ENCODE data around the gene L1CAM.

L1CAM gene

DNA sequence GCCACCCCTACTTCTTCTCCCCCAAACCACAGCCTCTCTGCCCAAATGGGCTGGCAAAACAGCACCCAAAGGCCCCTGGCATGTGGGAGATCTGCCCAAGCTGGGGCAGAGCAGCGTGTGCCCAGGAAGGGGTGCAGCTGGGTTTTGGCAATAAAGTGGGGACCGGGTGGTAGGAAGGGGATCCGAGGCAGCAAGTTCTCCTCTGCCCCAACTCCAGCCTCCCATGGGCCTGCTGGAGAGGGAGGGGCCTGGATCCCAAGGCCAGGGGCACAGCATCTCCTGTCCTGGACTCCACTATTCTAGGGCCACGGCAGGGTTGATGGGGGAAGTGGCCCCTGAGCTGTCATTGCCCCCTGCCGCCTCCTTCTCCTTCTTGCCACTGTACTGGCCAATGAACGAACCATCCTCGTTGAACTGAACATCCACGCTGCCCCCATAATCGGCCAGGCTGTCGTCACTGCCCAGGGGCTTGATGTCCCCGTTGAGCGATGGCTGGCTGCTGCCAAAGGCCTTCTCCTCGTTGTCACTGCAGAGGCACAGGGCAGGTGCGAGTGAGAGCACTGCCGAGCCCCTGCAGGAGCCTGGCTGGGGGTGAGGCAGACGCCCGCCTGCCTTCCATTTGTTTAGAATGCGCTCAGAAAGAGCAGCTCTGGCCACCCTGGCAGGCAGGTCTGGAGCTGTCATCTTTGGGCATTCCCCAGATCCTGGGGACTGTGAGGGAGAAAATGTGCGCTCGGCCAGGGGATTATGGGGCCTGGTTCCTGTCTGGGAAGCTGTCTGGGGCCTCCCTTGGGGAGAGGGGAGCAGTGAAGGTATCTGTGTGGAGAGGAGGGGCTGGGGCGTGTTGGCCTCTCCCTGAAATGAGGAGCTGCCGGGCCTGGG is 23.4 kb downstream of the L1CAM start:
- no peak for DNase-seq

GRCh38 chrX:153861733-153862310 is 24.2 kb downstream of the L1CAM start:
- DNase-seq: no peak

DNA sequence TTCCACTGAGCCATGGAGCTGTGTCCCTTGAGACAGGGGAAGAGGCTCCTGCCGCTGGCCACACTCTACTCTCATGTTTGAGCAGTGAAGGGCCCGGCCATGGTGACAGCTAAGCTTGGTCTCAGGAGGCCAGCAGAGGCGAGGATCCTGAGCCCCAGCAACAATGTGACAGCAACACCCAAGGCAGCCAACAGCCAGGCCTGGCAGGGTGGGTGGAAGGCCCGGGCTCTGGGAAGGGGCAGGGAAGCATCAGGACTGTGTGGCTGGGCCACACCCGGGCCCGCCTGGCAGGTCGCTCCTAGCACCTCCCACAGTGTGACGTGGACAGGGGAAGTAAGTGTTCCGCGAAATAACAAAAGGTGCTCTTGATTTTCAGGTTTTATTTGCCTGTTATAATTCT is 24.8 kb downstream of the L1CAM start:
- no peak for DNase-seq

DNA sequence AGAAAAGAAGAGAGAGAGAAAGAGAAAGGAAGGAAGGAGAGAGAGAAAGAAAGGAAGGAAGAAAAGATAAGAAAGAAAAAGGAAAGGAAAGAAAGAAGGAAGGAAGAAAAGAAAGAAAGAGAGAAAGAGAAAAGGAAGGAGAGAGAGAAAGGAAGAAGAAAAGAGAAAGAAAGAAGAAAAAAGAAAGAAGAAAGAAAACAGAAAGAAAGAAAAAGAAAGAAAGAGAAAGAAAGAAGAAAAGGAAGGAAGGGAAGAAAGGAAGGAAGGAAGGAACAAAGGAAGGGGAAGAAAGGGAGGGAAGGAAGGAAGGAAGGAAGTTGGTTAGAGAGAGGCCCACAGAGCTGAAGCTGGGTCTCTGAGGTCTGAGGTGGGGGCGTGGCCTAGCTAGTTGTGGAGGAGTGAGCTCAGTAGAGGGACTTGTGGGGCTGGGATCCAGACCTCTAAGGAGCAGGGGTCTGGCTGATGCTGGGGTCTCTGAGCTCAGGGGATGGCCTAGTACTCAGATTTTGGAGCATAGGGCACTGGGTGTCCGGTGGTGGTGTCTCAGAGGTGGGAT is 28.5 kb downstream of the L1CAM start:
- no peak for DNase-seq

GRCh38 chrX:153854702-153855101 is 31.3 kb downstream of the L1CAM start:
- no peak for DNase-seq

DNA sequence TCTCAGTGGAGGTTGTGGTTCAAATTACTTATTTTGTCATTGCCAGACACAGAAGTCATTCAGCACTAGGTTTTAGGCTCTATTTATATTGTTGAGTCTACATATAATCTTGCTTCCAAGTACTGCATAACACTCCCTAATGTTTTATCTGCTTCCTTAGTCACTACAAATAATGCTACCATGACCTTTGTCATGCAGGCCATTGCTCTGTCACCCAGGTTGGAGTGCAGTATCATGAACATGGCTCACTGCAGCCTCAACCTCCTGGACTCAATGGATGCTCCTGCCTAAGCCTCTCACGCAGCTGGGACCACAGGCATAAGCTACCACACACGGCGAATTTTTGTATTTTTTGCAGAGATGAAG is 32.1 kb downstream of the L1CAM start:
- DNase-seq: no peak

DNA sequence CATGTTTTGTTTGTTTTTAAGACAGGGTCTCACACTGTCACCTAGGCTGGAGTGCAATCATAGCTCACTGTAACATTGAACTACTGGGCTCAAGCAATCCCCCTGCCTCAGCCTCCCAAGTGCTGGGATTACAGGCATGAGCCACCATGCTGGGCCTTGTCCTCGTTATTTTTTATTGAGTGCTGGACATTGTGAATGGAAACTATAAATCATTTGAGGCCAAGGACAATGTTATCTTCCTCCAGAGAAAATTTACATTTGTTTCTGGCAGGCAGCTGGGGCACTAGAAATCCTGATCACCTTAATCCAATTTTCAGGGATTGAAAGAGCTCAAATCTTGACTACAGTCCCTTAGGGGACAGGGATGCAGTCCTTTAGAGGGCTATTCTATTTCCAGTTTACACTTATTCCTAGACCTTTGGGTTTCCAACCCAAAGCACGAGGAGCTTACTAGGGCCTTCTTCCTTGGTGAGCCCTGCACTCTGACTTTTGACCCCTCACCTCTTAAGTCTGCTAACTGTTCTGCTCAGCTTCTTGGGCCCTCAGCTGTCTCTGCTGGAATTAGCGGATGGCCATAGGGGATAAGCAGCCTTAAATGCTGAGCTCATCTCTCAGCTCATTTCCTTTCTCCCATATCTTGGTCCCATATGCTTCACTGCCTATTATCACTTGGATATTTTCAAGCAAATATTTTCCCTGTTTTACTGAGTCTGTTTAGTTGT is 32.6 kb downstream of the L1CAM start:
- no peak for DNase-seq

DNA sequence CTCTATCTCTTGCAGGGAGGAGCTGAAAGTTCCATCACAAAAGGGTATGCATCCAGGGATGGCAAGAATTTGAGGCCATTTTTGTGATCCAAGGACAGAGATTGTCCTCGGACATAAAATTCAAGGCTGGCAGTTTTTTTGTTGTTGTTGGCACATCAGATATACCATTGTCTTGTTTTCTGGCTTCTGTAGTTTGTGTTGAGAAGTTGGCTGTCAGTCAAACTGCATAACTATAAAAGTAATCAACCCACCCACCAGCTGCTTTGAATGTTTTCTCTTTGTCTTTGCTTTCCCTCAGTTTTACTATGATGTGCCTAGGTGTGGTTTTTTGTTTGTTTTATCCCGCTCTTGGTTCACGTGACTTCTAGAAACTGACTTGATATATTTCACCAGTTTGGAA is 34.0 kb downstream of the L1CAM start:
- no peak for DNase-seq

DNA sequence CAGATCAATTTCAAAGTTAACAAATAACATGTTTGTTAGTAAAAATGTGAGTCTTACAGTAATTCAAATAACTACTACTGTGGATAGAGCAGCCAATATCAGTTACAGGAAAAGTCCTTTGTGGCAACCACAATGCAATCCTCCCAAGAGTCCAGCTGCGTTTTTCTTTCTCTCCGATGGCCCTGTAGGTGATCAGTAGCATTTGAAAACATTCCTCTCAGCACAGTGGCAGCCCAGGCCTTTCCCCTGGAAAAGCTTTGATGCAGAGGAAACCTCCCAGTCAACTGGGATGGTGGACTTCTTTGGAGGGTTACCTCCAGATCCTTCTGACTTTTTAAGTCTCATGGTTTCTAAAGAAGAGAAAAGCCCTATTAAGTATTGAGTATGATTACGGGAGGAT is 37.6 kb downstream of the L1CAM start:
- DNase-seq: no peak

- no peak for DNase-seq
Observed at GRCh38 chrX:153845842-153846241, 40.1 kb downstream of the L1CAM start.

GRCh38 chrX:153845195-153845594 is 40.8 kb downstream of the L1CAM start:
- no peak for DNase-seq

DNA sequence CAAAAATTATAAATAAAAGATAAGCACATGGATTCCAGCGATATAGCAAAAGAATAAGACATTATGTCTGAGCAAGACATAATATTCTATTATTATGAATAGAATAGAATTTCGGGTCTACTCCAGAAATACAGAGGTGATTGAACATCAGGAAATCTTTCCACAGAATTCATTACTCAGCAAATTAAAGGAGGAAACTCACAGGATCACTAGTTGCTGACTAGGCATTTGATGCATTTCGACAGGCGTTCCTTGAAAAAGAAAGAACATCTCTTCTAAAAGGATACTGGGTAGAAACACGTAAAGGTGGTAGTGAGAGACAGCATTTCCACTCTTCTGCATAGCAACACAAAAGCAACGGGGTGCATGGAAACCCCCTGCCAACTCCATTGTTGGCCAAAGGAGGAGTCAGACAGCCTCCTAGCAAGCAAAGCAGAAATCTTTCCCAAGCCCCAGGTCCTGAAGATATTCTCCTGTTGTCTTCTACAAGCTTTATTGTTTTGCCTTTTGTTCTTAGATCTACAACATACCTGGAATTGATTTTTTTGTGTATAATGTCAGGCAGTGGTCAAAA is 41.4 kb downstream of the L1CAM start:
- no peak for DNase-seq

GRCh38 chrX:153836921-153837320 is 49.1 kb downstream of the L1CAM start:
- no peak for DNase-seq

GRCh38 chrX:153832728-153833127 is 53.2 kb downstream of the L1CAM start:
- no peak for DNase-seq

DNA sequence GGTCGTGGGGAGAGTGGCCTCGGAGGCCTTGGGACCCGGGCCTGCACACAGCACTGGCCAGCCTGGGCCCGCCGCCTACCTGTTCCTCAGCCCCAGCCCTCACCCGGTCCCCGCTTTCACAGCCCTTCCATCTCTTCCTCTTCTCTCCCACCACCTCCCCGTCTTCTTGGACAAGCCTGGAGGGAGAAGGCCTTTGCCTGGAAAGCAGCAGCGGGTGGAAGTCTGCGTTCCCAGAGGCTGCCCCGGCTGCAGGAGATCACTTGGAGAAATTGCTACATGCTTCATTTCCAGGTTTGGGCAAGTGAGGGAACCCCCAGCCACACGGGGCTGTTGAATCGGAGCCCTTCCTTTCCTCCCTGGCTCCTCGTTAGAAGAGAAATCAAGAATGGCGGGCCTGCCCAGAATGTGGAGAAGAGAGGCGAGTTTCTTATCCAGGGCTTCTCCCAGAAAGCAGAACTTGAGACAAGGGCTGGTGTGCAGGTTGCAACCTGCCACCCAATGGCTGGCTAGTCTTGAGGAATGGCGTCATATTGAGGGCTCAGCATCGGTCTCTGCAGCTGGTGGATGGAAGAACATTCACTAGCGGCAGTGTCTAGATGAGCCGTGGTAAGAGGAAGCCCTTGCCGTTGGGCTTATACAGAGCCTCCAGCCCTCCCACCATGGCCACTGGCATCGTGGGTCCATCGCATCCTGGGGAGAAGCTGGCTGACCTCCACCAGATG is 54.4 kb downstream of the L1CAM start:
- DNase-seq: no peak

- DNase-seq: peak; percentile 9
Observed at GRCh38 chrX:153830640-153831428, 55.1 kb downstream of the L1CAM start.

- DNase-seq: no peak
Observed at GRCh38 chrX:153829799-153830639, 56.0 kb downstream of the L1CAM start, which contains the start of gene PDZD4. PDZD4 (minus strand) TSS chrX:153830544; CDS start chrX:153830298, 246 bp downstream.

GRCh38 chrX:153829549-153829798 is 56.5 kb downstream of the L1CAM start:
- DNase-seq: no peak

GRCh38 chrX:153828723-153829548 is 57.0 kb downstream of the L1CAM start:
- DNase-seq: no peak

- DNase-seq: no peak
Observed at GRCh38 chrX:153828308-153828707, 57.7 kb downstream of the L1CAM start.
